ENCODE data around the gene SOX15.

- TF ChIP-seq EZH2phosphoT487 (IDR thresholded peaks at IDR 0.05; ENCODE audit: insufficient read depth, low read depth) (no peak), EZH2 (IDR thresholded peaks at IDR 0.05; ENCODE audit: insufficient read depth, poor library complexity, severe bottlenecking) (no peak)
Measured at GRCh38 chr17:7574176-7574953, 15.5 kb downstream of the SOX15 start.
